ENCODE measurements around the gene ATP1B3. TPM values are rescaled to one million over a fixed set of nuclear protein-coding genes. Genes with fewer than 3 reads are reported as not detected.

ATP1B3 gene
- total RNA-seq, 1 donor from 2014 or later = 184 TPM

DNA sequence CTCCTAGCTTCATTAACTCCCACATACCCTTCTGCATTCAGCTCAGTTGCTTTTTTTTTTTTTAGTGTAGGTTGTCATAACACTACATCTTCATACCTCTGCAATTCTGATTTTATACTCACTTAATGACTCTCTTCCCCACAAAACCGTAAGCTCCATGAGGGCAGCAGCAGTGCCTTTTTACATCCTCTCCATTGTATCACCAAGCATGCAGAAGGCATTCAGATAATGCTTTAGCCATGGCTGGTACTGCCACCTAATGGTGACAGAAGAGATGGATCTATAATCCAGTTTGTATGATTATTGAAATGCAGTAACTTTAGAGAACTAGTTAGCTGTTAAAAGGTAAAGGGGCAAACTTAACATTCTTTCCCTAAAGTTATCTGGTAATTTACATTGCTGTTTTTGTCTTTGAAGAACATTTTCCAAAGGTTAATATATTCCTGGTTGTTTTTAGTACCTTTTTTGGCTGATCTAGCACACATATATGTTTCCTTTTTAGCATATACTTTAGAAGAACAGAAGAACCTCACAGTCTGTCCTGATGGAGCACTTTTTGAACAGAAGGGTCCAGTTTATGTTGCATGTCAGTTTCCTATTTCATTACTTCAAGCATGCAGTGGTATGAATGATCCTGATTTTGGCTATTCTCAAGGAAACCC, 36.8 kb downstream of the ATP1B3 start:
- Mint-ChIP-seq H3K27ac (ENCODE audit: unreplicated experiment) (peak overlapping the region; percentile 20), H3K4me3 (ENCODE audit: unreplicated experiment) (no peak overlapping the region), H3K27me3 (ENCODE audit: unreplicated experiment) (peaks cover 3% of the 10 kb centered on the region), H3K4me1 (ENCODE audit: low read depth, unreplicated experiment) (peaks cover 5% of the 10 kb centered on the region), H3K9me3 (ENCODE audit: unreplicated experiment) (peaks cover 4% of the 10 kb centered on the region), H3K36me3 (ENCODE audit: unreplicated experiment) (peaks cover 17% of the 10 kb centered on the region)
- TF ChIP-seq, protein P1, sequence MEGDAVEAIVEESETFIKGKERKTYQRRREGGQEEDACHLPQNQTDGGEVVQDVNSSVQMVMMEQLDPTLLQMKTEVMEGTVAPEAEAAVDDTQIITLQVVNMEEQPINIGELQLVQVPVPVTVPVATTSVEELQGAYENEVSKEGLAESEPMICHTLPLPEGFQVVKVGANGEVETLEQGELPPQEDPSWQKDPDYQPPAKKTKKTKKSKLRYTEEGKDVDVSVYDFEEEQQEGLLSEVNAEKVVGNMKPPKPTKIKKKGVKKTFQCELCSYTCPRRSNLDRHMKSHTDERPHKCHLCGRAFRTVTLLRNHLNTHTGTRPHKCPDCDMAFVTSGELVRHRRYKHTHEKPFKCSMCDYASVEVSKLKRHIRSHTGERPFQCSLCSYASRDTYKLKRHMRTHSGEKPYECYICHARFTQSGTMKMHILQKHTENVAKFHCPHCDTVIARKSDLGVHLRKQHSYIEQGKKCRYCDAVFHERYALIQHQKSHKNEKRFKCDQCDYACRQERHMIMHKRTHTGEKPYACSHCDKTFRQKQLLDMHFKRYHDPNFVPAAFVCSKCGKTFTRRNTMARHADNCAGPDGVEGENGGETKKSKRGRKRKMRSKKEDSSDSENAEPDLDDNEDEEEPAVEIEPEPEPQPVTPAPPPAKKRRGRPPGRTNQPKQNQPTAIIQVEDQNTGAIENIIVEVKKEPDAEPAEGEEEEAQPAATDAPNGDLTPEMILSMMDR (IDR thresholded peaks at IDR 0.05; ENCODE audit: partially characterized antibody, unreplicated experiment) = peak; percentile 48
- peak; percentile 30 for DNase-seq

GRCh38 chr3:141914311-141914710, 37.9 kb downstream of the ATP1B3 start:
- Mint-ChIP-seq H3K36me3 (ENCODE audit: unreplicated experiment) (peaks cover 11% of the 10 kb centered on the region), H3K27me3 (ENCODE audit: unreplicated experiment) (peaks cover 3% of the 10 kb centered on the region), H3K9me3 (ENCODE audit: unreplicated experiment) (peaks cover 4% of the 10 kb centered on the region), H3K4me3 (ENCODE audit: unreplicated experiment) (no peak overlapping the region), H3K4me1 (ENCODE audit: low read depth, unreplicated experiment) (peaks cover 8% of the 10 kb centered on the region), H3K27ac (ENCODE audit: unreplicated experiment) (no peak overlapping the region)
- TF ChIP-seq, protein P1 (IDR thresholded peaks at IDR 0.05; ENCODE audit: partially characterized antibody, unreplicated experiment) = no peak
- DNase-seq = no peak

DNA sequence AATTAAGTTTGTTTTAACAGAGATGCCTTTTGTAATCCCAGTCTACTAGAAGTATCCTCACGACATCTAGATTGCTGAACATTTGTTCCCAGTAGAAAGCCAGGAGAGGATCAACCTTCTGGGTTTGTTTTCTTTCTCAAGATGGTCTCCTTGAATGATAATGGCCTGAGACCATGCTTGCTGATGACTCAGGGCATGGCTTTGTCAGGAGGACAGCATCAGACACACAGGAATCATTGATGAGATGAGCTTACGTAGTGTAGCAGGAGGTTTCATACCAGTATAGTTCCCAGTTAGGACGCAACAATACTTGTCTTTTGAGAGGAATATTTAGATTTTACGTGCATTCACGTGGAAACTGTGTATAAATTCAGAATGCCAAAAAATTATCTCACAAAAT, 38.6 kb downstream of the ATP1B3 start:
- H3K36me3 Mint-ChIP-seq (ENCODE audit: unreplicated experiment) = peaks cover 9% of the 10 kb centered on the region
- peaks cover 4% of the 10 kb centered on the region for H3K9me3 Mint-ChIP-seq (ENCODE audit: unreplicated experiment)
- no peak for DNase-seq
- no peaks in the 10 kb centered on the region for H3K27me3 Mint-ChIP-seq (ENCODE audit: unreplicated experiment)
- no peak overlapping the region for H3K4me3 Mint-ChIP-seq (ENCODE audit: unreplicated experiment)
- peaks cover 8% of the 10 kb centered on the region for H3K4me1 Mint-ChIP-seq (ENCODE audit: low read depth, unreplicated experiment)
- H3K27ac Mint-ChIP-seq (ENCODE audit: unreplicated experiment) = no peak overlapping the region
- TF ChIP-seq, protein P1 (IDR thresholded peaks at IDR 0.05; ENCODE audit: partially characterized antibody, unreplicated experiment) = no peak

DNA sequence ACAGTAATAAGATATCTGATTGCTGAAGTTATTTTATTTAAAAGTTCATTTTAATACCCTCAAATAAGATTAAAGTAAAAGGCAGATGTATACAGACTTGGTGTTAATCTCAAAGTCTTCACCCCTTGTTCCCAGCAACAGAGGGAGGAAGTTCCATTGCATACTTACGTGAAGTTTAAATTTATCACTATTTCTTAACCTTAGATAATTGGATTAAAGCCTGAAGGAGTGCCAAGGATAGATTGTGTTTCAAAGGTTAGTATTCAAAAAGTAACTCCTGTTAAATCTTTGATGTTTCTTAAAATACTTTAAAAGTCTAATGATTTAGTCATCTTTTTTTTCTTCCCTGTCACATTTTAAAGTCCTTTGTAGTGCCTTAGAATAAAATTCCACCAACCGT, 39.3 kb downstream of the ATP1B3 start:
- DNase-seq = no peak
- Mint-ChIP-seq H3K27ac (ENCODE audit: unreplicated experiment) (no peak overlapping the region), H3K36me3 (ENCODE audit: unreplicated experiment) (peaks cover 9% of the 10 kb centered on the region), H3K27me3 (ENCODE audit: unreplicated experiment) (peaks cover 4% of the 10 kb centered on the region), H3K4me3 (ENCODE audit: unreplicated experiment) (no peak overlapping the region), H3K9me3 (ENCODE audit: unreplicated experiment) (peaks cover 7% of the 10 kb centered on the region), H3K4me1 (ENCODE audit: low read depth, unreplicated experiment) (peaks cover 11% of the 10 kb centered on the region)
- TF ChIP-seq, protein P1 (IDR thresholded peaks at IDR 0.05; ENCODE audit: partially characterized antibody, unreplicated experiment) = no peak

DNA sequence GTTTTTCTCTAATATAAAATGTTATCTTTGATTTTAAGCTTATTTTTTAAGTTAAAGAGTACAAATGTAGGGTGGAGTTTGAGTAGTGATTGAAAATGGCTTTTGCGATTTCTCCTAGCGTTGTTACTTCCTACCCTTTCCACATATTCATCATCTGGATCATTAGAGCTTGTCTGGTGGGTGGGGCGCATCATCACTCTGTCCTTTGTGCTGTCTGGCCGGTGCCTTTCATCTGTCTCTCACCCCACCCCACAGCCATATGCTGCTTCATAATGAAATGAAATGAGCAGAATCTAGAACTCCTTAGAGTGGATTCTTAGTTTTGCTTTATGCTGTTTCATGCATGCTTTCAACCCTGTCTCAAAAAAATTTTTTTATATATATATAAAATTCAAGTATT, 44.3 kb downstream of the ATP1B3 start:
- TF ChIP-seq, protein P1 (IDR thresholded peaks at IDR 0.05; ENCODE audit: partially characterized antibody, unreplicated experiment) = no peak
- peak overlapping the region; percentile 98 for H3K27ac Mint-ChIP-seq (ENCODE audit: unreplicated experiment)
- H3K4me1 Mint-ChIP-seq (ENCODE audit: low read depth, unreplicated experiment) = peaks cover 14% of the 10 kb centered on the region
- peak; percentile 61 for DNase-seq
- H3K9me3 Mint-ChIP-seq (ENCODE audit: unreplicated experiment) = peaks cover 8% of the 10 kb centered on the region
- H3K36me3 Mint-ChIP-seq (ENCODE audit: unreplicated experiment) = peaks cover 4% of the 10 kb centered on the region
- peak overlapping the region; percentile 69 for H3K4me3 Mint-ChIP-seq (ENCODE audit: unreplicated experiment)
- peaks cover 4% of the 10 kb centered on the region for H3K27me3 Mint-ChIP-seq (ENCODE audit: unreplicated experiment)
